ENCODE measurements around the gene CGNL1.

The CGNL1 gene

DNA sequence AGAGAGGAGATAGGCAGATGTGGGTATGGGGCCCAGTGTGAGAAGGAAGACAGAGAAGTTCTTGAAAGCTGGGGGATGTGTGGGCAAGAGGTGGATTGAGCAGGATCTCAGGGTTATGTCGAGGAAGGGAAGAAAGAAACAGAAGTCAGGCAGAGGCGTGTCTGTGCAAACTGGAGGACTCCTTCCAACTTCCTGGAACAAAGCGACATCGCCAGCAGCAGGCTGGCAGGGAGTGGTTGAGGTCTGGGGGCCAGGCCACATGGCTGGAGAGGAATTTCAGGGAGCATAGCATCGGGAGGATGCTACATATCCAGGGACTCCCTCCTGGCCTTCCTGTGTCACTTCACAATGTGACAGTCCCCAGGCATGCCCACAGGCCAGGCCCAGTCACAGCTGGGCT is 172.5 kb downstream of the CGNL1 start:
- no peak overlapping the region for H3K4me3 ChIP-seq (ENCODE audit: low read depth, low read length)
- no peak for TF ChIP-seq ZNF837 (tag by site-specific recombination; IDR thresholded peaks at IDR 0.05)
- no peak for TF ChIP-seq ZNF174 (tag by site-specific recombination; IDR thresholded peaks at IDR 0.05)
- no peak for TF ChIP-seq FEZF1 (tag by site-specific recombination; IDR thresholded peaks at IDR 0.05)
- no peak for TF ChIP-seq ZNF239 (tag by site-specific recombination; IDR thresholded peaks at IDR 0.05)
- TF ChIP-seq, protein P1, sequence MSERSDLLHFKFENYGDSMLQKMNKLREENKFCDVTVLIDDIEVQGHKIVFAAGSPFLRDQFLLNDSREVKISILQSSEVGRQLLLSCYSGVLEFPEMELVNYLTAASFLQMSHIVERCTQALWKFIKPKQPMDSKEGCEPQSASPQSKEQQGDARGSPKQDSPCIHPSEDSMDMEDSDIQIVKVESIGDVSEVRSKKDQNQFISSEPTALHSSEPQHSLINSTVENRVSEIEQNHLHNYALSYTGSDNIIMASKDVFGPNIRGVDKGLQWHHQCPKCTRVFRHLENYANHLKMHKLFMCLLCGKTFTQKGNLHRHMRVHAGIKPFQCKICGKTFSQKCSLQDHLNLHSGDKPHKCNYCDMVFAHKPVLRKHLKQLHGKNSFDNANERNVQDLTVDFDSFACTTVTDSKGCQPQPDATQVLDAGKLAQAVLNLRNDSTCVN (tag by site-specific recombination; optimal IDR thresholded peaks at IDR 0.05), result no peak
- ChIA-PET POLR2A (no interaction called here), CTCF (interaction anchor here (0.8 kb wide), 1 partner anchor 1052 kb away, joined by 3 read pairs; no protein-coding TSS in a partner anchor)
- no peak overlapping the region for H3K27ac ChIP-seq (ENCODE audit: extremely low read depth, low read depth, low read length)
- H3K9me3 ChIP-seq (ENCODE audit: control insufficient read depth, insufficient read depth, low read depth, low read length), result no peaks in the 10 kb centered on the region
- no peaks in the 10 kb centered on the region for H3K36me3 ChIP-seq (ENCODE audit: control insufficient read depth in 2 of 2, insufficient read depth in 1 of 2, low read length in 2 of 2)
- no peaks in the 10 kb centered on the region for H3K4me1 ChIP-seq (ENCODE audit: control insufficient read depth, insufficient read depth, low read length)

DNA sequence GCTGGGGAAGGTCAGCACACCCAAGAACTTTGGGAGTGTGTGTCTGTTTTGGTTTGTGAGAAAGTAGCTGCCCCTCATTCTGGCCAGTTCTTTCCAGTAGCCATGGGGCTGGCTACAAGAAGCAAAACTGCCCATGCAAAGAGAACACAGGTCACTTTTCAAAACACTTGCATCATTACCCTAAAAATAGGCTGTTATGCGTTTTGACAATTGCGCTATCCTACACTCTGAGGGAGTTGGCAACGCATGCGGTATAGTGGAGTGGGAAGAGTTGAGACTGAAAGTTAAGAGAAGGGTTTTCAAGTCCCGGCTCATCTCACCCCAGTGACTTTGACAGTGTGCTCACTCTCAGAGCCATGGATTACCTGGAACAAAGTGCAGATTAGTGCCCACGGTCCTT is 173.6 kb downstream of the CGNL1 start:
- no peaks in the 10 kb centered on the region for H3K36me3 ChIP-seq (ENCODE audit: control insufficient read depth in 2 of 2, insufficient read depth in 1 of 2, low read length in 2 of 2)
- no peaks in the 10 kb centered on the region for H3K4me1 ChIP-seq (ENCODE audit: control insufficient read depth, insufficient read depth, low read length)
- H3K27ac ChIP-seq (ENCODE audit: extremely low read depth, low read depth, low read length), result no peak overlapping the region
- ChIA-PET POLR2A (no interaction called here), CTCF (interaction anchor here (0.6 to 2.7 kb wide), 5 partner anchors 7 to 1053 kb away, joined by 3 to 9 read pairs (median 4); no protein-coding TSS in a partner anchor)
- H3K4me3 ChIP-seq (ENCODE audit: low read depth, low read length), result no peak overlapping the region
- TF ChIP-seq SALL2 (tag by site-specific recombination; IDR thresholded peaks at IDR 0.05; ENCODE audit: borderline replicate concordance) (no peak), OSR2 (tag by site-specific recombination; IDR thresholded peaks at IDR 0.05) (no peak), ZBTB11 (tag by site-specific recombination; conservative IDR thresholded peaks at IDR 0.05; ENCODE audit: low read depth) (no peak), ZNF670 (tag by site-specific recombination; IDR thresholded peaks at IDR 0.05; ENCODE audit: low read depth) (no peak)
- H3K9me3 ChIP-seq (ENCODE audit: control insufficient read depth, insufficient read depth, low read depth, low read length), result no peaks in the 10 kb centered on the region

GRCh38 chr15:57550640-57551039 is 174.3 kb downstream of the CGNL1 start:
- CTCF ChIA-PET, result interaction anchor here (0.9 to 2.7 kb wide), 3 partner anchors 8 to 23 kb away, joined by 4 to 9 read pairs (median 8); no protein-coding TSS in a partner anchor
- H3K27ac ChIP-seq (ENCODE audit: extremely low read depth, low read depth, low read length), result no peak overlapping the region
- no peaks in the 10 kb centered on the region for H3K36me3 ChIP-seq (ENCODE audit: control insufficient read depth in 2 of 2, insufficient read depth in 1 of 2, low read length in 2 of 2)

GRCh38 chr15:57551715-57552677 is 175.7 kb downstream of the CGNL1 start:
- Histone ChIP-seq H3K36me3 (ENCODE audit: control insufficient read depth in 2 of 2, insufficient read depth in 1 of 2, low read length in 2 of 2) (no peaks in the 10 kb centered on the region), H3K4me3 (ENCODE audit: low read depth, low read length) (no peak overlapping the region), H3K9me3 (ENCODE audit: control insufficient read depth, insufficient read depth, low read depth, low read length) (no peaks in the 10 kb centered on the region), H3K27ac (ENCODE audit: extremely low read depth, low read depth, low read length) (no peak overlapping the region), H3K4me1 (ENCODE audit: control insufficient read depth, insufficient read depth, low read length) (no peaks in the 10 kb centered on the region)
- no peak for TF ChIP-seq ZNF558 (tag by site-specific recombination; IDR thresholded peaks at IDR 0.05)
- TF ChIP-seq EGR2 (tag by site-specific recombination; IDR thresholded peaks at IDR 0.05; ENCODE audit: low read depth), result no peak
- no peak for TF ChIP-seq ZNF571 (tag by site-specific recombination; IDR thresholded peaks at IDR 0.05)
- no peak for TF ChIP-seq SP7 (tag by site-specific recombination; IDR thresholded peaks at IDR 0.05)
- TF ChIP-seq ZNF785 (tag by site-specific recombination; IDR thresholded peaks at IDR 0.05), result no peak
- TF ChIP-seq ZEB2 (tag by site-specific recombination; IDR thresholded peaks at IDR 0.05), result no peak
- TF ChIP-seq ZNF529 (tag by site-specific recombination; IDR thresholded peaks at IDR 0.05; ENCODE audit: insufficient replicate concordance), result no peak
- TF ChIP-seq ZBTB17 (tag by site-specific recombination; IDR thresholded peaks at IDR 0.05), result no peak
- POLR2A ChIA-PET, result no interaction called here
- CTCF ChIA-PET, result interaction anchor here (0.6 to 2.7 kb wide), 7 partner anchors 8 to 228 kb away, joined by 3 to 9 read pairs (median 4); no protein-coding TSS in a partner anchor

More at GRCh38 chr15:57550640-57551039, 174.3 kb downstream of the CGNL1 start:
- no peaks in the 10 kb centered on the region for H3K4me1 ChIP-seq (ENCODE audit: control insufficient read depth, insufficient read depth, low read length)
- TF ChIP-seq ZNF112 (tag by site-specific recombination; IDR thresholded peaks at IDR 0.05) (no peak), ZNF544 (tag by site-specific recombination; IDR thresholded peaks at IDR 0.05) (no peak), ZFP69B (tag by site-specific recombination; IDR thresholded peaks at IDR 0.05) (no peak), OSR2 (tag by site-specific recombination; IDR thresholded peaks at IDR 0.05) (no peak), ZNF202 (tag by site-specific recombination; IDR thresholded peaks at IDR 0.05; ENCODE audit: borderline replicate concordance) (no peak), ZNF747 (tag by site-specific recombination; IDR thresholded peaks at IDR 0.05) (no peak)
- H3K9me3 ChIP-seq (ENCODE audit: control insufficient read depth, insufficient read depth, low read depth, low read length), result no peaks in the 10 kb centered on the region
- no peak overlapping the region for H3K4me3 ChIP-seq (ENCODE audit: low read depth, low read length)
- POLR2A ChIA-PET, result no interaction called here
